GM21619 (cell line): ENCODE results near the gene MLC1.

Experiments
- ATAC-seq: cut with Tn5 transposase; IDR thresholded peaks from one replicate; pipeline ENCODE4 v1.9.1; 2021; ENCODE audit not compliant: unreplicated experiment

Gene MLC1

DNA sequence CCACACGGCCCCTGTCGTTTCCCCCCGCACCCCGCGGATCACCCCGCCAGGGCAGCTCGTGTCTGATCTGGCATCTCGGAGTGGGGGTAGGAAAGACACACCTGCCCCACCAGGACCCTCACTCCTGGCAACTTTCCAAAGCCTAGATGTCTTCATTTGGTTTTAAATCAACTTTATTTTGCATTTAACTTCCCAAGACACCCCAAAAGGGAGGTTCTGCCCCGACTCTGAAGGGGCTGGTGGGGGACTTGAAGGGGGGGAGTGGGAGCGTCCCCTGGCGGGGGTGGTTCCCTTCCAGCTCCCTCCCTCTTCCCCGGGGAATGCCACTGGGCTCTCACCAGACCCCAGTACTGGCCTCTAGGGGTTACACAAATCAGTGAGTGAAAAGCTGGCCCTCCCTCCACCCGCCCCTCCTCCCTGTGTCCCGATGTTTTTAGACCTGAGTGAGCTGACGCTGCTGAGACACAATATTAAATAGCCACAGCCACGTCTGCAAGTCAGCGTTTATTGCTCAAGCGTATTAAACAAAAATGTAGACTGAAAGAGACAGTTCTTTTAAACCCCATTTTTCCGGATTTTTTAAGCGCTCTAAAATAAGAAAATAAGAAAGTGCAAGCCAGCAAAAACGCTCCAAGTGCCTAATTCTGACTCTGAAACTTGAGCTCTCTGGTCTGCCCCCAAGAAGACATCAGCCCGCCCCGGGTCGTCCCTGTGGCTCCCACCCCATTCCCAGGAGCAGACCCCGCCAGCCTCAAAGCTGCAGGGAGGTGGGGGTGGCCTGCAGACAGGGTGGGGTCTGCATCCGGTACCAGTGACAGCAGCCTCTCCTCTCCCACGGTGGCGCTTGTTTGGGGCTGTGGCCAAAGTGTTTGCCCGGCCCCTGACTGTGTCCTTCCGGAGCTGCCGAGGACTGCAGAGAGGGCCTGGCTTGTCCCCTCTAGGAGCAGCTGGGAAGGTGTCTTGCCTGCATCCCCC is 26.0 kb downstream of the MLC1 start:
- ATAC-seq, result no peak

- ATAC-seq, result no peak
Observed at GRCh38 chr22:50058061-50058905, 26.9 kb downstream of the MLC1 start, which contains the start of gene TTLL8. TSS of gene TTLL8 (minus strand) at chr22:50058298.

DNA sequence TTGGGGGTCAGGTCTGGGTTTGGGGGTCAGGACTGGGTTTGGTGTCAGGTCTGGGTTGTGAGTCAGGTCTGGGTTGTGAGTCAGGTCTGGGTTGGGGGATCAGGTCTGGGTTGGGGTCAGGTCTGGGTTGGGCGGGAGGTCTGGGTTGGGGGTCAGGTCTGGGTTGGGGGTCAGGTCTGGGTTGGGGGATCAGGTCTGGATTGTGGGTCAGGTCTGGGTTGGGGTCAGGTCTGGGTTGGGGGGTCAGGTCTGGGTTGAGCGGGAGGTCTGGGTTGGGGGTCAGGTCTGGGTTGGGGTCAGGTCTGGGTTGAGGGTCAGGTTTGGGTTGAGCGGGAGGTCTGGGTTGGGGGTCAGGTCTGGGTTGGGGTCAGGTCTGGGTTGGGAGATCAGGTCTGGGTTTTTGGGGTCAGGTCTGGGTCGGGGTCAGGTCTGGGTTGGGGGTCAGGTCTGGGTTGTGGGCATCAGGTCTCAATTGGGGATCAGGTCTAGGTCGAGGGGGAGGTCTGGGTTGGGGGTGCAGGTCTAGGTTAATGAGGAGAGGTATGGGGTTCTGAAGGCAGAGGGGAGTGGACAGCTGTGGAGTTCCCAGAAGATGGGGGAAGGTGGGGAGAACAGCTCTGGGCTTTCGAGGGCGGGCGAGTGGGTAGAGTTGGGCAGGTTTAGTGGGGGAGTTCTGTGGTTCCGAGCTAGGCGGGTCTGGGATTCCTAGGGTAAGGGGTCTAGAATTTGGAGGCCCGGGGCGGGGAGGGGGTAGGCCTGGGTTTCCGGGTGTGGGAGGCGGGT is 27.8 kb downstream of the MLC1 start:
- ATAC-seq, result no peak

- no peak for ATAC-seq
Observed at GRCh38 chr22:50056214-50056972, 28.8 kb downstream of the MLC1 start.

- ATAC-seq, result no peak
Observed at GRCh38 chr22:50053861-50054260, 31.4 kb downstream of the MLC1 start.

DNA sequence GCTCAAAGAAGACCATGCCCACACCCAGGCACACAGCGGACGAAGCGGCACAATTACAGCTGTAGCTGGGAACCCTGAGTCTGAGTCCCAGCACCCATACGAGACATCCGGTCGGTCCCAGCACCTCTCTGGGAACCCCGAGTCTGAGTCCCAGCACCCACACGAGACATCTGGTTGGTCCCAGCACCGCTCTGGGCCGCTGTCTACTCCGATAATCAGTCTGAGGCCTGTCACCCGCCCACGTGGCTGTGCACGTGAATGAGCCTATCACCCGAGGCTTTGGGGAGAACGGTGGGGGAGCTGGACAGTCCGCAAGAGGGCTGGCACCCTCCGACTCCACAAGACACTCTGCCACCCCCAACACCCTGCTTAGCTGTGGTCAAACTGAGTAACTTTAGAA is 33.3 kb downstream of the MLC1 start:
- no peak for ATAC-seq

DNA sequence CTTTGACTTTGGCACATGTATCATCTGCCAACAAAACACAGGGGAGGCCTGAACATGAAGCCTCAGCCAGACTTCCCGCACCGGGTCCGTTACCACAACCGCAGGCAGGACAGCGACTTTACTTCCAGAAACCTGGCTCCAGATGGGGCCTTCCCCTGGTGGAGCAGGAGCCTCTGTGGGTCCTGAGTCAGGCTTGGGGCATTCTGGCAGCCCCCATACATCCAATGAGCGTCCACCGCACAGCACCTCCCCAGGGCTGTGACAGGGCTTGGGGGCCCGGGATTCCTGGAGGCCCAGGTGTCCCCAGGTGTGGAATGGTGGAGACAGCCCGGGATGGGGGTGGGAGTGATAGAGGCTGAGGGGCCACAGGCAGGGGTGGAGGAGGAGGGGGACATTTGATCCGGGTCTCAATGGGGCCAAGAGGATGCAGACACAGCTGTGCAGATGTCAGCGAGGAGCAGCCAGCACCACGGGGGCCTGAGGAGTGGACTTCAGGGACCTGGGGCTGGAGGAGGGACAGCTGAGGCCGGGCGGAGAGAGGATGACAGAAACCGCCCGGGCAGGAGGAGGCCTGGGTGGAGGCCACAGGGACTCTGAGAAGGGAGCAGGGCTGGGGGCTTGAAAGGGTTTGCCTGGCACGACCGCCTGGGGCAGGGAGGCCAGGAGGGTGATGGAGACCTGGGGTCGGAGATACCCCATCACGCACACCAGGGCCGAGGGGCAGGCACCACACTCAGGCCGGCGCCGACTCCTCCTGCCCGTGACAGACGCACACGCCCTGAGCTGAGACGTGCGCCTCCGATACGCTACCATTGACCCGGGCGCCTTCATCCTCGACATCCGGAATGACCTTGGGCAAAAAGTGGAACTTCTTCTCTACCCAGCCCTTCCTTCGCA is 35.7 kb downstream of the MLC1 start:
- ATAC-seq, result no peak

GRCh38 chr22:50048836-50049235 is 36.4 kb downstream of the MLC1 start:
- ATAC-seq, result no peak

GRCh38 chr22:50048061-50048765 is 37.0 kb downstream of the MLC1 start:
- no peak for ATAC-seq

DNA sequence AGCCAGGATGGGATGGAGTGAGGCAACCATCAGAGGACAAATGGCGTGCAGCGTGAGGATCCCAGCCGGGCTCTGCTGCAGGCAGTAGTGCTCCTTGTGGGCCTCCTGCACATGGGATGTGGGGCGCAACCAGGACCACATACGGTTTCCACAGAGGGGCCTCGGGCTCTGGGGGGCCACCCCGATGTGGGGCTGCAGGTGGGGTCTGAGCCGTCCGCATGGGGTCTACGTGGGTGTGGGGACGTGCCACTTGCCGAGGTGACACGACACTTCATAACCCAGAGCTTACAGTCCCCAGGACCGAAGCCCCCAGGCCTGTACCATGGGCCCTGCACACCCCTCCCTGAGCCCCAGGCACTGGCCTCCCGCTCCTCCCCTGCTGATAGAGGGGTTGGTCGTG is 37.9 kb downstream of the MLC1 start:
- no peak for ATAC-seq

DNA sequence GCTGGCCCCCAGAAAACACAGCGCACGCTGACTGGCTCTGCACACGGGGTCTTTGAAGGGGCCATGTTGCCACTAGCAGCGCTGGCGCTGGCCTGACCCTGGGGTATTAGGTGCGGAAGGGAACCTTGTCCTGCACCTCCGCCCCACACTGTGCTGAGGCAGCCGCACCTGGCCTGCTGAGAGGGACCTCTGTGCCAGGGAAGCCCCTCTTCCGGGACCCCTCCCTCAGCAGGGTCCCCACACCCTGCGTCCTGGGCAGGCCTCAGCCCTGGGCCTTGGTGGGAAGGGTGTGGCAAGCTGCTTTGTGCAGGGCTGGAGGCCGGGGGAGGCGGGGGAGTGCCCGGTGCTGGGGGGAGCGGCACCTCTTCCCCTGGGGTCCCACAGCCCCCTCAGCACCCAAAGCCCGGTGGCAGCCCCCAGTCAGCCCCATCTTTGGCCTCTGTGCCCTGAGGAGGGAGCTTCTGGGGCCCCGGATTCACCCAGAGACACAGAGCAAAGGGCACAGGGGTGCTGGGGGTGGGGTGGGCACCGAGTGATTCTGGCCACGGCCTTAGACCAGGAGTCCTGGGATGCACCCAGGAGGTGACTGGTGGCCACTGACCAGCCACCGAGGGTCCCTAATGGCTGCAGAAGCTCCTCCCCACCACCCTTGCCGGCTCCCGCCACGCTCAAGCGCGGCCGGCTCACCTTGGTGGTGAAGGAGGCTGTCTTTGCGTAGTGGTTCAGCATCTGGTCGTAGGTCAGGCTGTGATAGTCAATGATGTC is 38.6 kb downstream of the MLC1 start:
- ATAC-seq, result no peak

GRCh38 chr22:50046019-50046415 is 39.2 kb downstream of the MLC1 start:
- ATAC-seq, result no peak

DNA sequence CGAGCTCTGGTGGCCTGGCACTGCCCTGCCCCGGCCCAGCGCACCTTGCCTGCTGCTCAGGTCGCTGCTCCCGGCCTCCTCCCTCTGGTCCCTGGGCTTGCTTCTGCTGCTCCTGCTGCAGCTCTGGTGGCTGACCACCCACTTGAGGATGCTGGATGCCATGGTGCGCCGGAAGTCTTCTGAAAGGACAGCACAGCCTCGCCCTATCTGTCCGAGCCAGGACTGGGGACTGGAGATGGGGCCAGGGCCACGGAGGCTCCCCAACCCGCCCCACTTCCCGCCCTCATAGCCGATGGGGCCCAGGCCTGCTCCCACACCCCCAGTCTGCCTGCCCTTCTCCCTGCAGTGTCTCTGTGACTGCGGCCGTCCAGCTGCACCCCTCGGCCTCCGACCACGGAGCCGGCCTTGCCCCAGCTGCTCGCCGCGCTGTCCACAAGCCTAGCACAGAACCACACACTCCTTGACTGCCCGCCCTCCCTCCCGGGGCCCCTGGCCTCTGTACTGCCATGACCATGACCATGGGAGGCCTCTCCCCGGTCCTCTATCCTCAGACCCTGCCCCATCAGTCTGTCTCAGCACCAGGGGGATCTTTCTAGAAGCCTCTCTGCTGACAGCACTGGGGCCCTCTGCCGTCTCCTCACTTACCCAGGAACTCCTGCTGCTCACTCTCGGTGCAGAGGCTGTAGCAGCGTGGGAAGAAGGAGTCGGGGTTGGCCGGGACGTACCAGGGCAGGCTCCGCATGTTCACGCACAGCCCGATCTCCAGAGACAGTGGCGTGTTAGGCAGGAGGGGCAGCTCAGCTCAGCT is 39.8 kb downstream of the MLC1 start:
- ATAC-seq, result no peak

DNA sequence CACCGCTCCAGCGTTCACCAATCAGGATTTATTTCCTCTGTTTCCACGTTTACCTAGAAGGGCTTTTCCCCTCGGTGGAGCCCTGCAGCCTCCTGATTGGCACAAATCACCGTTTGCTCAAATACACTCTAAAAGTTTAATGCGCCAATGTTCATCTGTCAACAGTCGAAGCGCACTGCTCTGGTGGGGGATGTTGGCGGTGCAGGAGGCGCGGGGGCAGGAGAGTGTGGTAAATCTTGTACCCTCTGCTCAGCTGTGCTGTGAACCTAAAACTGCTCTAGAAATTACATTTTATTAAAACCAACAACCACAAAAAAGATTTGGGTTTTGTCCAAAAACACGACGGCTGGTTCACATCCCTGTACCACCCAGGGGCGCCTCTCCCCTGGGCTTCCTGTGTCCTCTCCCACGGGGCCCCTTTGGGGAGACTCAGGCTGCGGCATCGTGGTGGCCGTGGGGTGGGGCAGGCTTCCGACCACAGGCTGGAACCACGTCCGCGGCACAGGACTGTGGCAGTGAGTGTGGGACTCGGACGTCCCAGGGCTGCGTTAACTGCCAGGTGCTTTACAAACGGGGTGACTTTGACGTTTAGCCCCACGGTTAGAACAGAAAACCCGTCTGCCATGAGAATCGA is 40.6 kb downstream of the MLC1 start:
- ATAC-seq, result no peak

DNA sequence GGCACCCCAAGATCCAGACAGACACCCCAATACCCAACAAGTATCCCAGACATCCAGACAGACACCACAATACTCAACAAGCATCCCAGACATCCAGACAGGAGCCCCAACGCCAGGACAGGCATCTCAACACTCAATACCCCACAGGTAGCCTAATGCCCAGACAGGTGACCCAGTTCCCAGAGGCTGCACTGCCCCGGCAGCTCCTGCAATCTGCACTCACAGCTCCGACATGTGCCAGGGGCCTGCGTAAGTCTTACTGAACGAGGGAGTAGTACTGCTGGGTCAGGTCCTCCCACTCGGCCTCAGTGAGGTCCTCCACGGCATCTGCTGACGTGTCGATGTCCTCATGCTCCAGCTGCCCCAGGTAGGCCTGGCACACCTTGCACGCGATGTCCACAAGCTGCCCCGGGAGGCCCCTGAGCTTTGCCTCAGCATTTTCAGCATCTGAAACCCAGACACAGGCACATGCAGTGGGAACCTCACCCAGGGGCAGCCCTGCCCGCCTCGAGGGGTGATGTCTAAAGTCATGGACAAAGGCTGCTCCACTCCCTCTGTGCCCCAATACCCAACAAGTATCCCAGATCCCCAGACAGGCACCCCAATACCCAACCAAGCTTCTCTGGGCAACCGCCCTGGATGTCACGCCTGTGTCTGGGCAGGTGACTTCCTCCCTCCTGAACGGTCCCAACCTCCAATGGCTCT is 43.7 kb downstream of the MLC1 start:
- ATAC-seq, result no peak

DNA sequence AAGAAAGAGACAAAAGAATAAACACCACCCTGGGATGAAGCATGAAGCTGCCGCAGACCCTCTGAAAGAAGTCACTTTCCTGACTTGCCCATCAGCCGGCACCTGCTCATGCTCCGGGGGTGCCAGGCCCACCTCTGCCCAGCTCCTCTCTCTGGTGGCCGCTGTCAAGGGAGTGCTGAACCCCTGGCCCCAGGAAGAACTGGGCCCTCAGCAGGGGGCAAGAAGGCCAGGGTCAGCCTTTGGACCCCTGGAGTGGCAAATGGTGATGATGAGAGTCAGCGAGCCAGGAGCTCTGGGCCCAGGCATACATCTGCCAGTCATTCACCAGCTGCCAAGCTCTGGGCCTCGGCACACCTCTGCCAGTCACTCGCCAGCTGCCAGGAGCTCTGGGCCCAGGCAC is 44.5 kb downstream of the MLC1 start:
- ATAC-seq, result no peak
